ENCODE data around the gene GLE1.
A peak's percentile ranks its signal among the peaks of the same experiment; 100 is the strongest.

Gene GLE1

DNA sequence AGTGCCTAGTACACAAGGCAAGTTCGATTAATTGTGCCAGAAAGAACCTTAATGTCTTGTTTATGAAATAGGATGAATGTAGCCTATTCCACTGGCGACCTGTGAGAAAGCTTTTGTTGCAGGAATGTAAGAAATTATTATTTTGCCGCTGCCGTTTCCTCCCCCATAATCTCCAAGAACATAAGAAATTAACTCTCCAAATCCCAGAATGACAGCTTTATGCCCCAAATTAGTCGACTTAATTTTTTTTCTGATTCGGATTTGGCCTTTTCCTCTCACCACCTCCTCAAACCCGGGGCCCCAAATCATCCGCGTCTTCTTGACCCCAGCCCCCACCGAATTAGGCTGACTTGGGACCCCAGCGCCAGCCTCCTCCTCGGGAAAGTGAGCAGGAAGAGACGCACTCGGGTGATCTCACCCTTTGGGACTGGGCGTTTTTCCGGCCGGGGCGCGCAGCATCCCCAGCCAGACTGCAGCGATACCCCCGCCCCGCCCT is 47.2 kb downstream of the GLE1 start:
- Histone ChIP-seq H3K4me2 (peak overlapping the region; percentile 92), H3K36me3 (ENCODE audit: insufficient read depth) (no peaks in the 10 kb centered on the region), H3K27me3 (ENCODE audit: insufficient read depth, low read depth) (no peaks in the 10 kb centered on the region), H3K9ac (peak overlapping the region; percentile 64; the same call in 1 of the 2 replicates), H3K4me3 (IDR thresholded peaks at IDR 0.05; ENCODE audit: insufficient read depth, low read depth, low read length) (no peak overlapping the region), H3K27ac (0 out of 2 replicates have a peak overlapping the region, but pooled peaks have one; percentile 21), H3K79me2 (ENCODE audit: insufficient read depth, low read depth) (peaks cover 39% of the 10 kb centered on the region), H2AFZ (ENCODE audit: low read depth) (peak overlapping the region; percentile 90), H4K20me1 (ENCODE audit: insufficient read depth) (no peaks in the 10 kb centered on the region), H3K4me1 (ENCODE audit: low read depth, poor library complexity, severe bottlenecking) (peaks cover 38% of the 10 kb centered on the region)
- TF ChIP-seq CTCF (conservative IDR thresholded peaks at IDR 0.05; ENCODE audit: low read depth, low read length), result no peak

DNA sequence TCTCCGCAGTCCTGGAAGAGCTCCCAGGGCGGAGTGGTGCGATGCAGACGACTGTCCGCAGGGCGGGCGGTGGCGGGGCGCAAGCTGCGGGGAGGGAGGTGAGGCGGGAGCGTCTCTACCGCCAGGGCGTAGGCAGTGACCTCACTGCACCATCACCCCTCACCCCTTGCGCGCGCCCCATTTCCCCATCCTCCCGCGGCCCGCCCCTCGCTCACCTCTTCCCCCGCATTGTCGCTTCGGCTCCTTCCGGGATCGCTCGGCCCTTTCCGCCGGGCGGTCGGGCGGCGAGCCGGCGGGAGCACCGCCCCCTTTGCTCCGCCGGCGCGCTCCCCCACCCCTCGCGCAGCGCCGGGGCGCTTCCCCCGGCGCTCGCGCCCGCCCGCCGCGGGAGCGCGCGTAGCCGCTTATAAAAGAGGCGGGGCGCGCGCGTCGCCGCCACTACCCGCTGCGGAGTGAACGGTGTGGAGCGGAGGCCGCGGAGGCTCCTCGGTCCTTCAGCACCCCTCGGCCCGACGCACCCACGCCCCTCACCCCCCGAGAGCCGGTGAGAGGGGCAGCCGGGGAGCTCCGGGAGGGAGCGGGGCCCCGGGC is 47.7 kb downstream of the GLE1 start, which contains the start of gene SPTAN1:
SPTAN1 (plus strand) TSS at position 435 of the 591 bp plus-strand sequence. CDS start 14,154 bp downstream, outside the sequence.
- Histone ChIP-seq H3K4me2 (peak within 1 kb of the TSS; percentile 92), H3K79me2 (ENCODE audit: insufficient read depth, low read depth) (peaks cover 44% of the 10 kb centered on the region), H3K4me1 (ENCODE audit: low read depth, poor library complexity, severe bottlenecking) (peaks cover 44% of the 10 kb centered on the region), H3K27ac (peak within 1 kb of the TSS; percentile 33), H4K20me1 (ENCODE audit: insufficient read depth) (no peaks in the 10 kb centered on the region), H3K4me3 (IDR thresholded peaks at IDR 0.05; ENCODE audit: insufficient read depth, low read depth, low read length) (no peak within 1 kb of the TSS), H3K36me3 (ENCODE audit: insufficient read depth) (no peaks in the 10 kb centered on the region), H2AFZ (ENCODE audit: low read depth) (peak within 1 kb of the TSS; percentile 90), H3K27me3 (ENCODE audit: insufficient read depth, low read depth) (no peaks in the 10 kb centered on the region), H3K9ac (peak within 1 kb of the TSS; percentile 64)
- TF ChIP-seq CTCF (conservative IDR thresholded peaks at IDR 0.05; ENCODE audit: low read depth, low read length), result no peak

DNA sequence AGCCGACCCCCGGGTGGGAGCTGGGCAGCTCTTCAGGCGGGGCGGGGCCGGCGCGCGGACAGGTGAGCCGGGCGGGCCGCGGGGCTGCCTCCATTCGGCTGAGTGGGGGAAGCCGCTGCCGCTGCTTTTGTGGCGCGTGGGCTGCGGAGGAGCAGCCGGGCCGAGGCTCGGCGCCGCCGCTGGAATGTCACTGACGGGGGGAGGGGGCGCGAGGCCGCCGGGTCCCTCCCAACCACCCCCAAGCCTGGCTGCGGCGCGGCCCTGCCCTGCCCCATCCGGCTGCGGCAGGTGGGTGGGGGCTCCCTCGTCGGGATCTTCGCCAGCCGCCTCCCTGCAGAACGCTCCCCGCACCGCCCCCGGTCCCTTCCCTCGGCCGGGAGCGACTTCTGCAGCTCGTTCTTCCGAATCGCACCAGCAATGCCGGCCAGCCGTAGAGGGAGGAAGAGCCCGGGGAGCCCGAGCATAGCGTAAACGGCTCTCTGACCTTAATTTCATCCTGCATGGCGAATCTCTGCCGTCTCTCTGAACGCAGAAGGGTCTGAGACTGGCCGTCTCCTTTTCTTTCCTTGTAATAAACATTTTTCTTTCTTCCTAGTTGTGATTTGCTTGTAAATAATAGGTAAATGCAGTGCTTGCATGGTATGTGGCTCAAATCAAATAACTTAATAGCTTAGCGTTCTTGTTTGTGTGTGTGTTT is 48.4 kb downstream of the GLE1 start:
- H3K36me3 ChIP-seq (ENCODE audit: insufficient read depth), result no peaks in the 10 kb centered on the region
- peak overlapping the region; percentile 62 for H3K9ac ChIP-seq
- H2AFZ ChIP-seq (ENCODE audit: low read depth), result peak overlapping the region; percentile 56
- no peak for TF ChIP-seq CTCF (conservative IDR thresholded peaks at IDR 0.05; ENCODE audit: low read depth, low read length)
- peaks cover 48% of the 10 kb centered on the region for H3K79me2 ChIP-seq (ENCODE audit: insufficient read depth, low read depth)
- H3K4me1 ChIP-seq (ENCODE audit: low read depth, poor library complexity, severe bottlenecking), result peaks cover 49% of the 10 kb centered on the region
- H3K4me2 ChIP-seq, result peak overlapping the region; percentile 57
- H3K4me3 ChIP-seq (IDR thresholded peaks at IDR 0.05; ENCODE audit: insufficient read depth, low read depth, low read length), result no peak overlapping the region
- no peaks in the 10 kb centered on the region for H3K27me3 ChIP-seq (ENCODE audit: insufficient read depth, low read depth)
- peak overlapping the region; percentile 33 for H3K27ac ChIP-seq
- no peaks in the 10 kb centered on the region for H4K20me1 ChIP-seq (ENCODE audit: insufficient read depth)

GRCh38 chr9:128553728-128554127 is 49.2 kb downstream of the GLE1 start:
- no peak for TF ChIP-seq CTCF (conservative IDR thresholded peaks at IDR 0.05; ENCODE audit: low read depth, low read length)
- Histone ChIP-seq H3K27me3 (ENCODE audit: insufficient read depth, low read depth) (no peaks in the 10 kb centered on the region), H2AFZ (ENCODE audit: low read depth) (no peak overlapping the region), H3K4me3 (IDR thresholded peaks at IDR 0.05; ENCODE audit: insufficient read depth, low read depth, low read length) (no peak overlapping the region), H3K27ac (no peak overlapping the region), H3K36me3 (ENCODE audit: insufficient read depth) (no peaks in the 10 kb centered on the region), H3K4me1 (ENCODE audit: low read depth, poor library complexity, severe bottlenecking) (peaks cover 57% of the 10 kb centered on the region), H3K4me2 (peak overlapping the region; percentile 57), H3K79me2 (ENCODE audit: insufficient read depth, low read depth) (peaks cover 48% of the 10 kb centered on the region), H3K9ac (no peak overlapping the region; the same call in 1 of the 2 replicates), H4K20me1 (ENCODE audit: insufficient read depth) (no peaks in the 10 kb centered on the region)

Measured in KMS-11 (cell line).